ENCODE measurements around the gene PPP2R5A.
"Not testable (repeated sequence)": the region's sequence is repeated elsewhere in the genome, so short reads cannot be mapped to it uniquely, and the experiment has no call there.

PPP2R5A gene

GRCh38 chr1:212269306-212269705, 15.9 kb upstream of the PPP2R5A start:
- DNase-seq: no peak

DNA sequence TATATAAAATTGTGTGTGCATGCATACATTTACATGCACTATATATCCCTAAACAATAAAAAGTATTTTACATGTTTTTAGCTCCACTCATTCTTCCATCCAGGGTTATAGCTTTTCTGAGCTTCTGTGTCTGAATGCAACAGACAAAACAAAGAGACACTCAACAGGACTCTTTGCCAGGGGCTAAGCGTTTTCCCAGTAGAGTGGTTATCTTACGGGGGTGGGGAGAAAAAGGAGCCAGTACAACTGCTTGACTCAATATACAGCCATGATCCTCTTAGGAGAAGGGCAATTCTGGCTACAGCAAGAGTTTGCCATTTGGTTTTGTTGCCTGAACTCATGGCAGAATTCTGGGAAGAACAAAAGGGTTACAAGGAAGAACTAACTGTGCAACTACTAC, 14.6 kb upstream of the PPP2R5A start:
- DNase-seq: no peak

GRCh38 chr1:212271234-212271633, 14.0 kb upstream of the PPP2R5A start:
- no peak for DNase-seq

DNA sequence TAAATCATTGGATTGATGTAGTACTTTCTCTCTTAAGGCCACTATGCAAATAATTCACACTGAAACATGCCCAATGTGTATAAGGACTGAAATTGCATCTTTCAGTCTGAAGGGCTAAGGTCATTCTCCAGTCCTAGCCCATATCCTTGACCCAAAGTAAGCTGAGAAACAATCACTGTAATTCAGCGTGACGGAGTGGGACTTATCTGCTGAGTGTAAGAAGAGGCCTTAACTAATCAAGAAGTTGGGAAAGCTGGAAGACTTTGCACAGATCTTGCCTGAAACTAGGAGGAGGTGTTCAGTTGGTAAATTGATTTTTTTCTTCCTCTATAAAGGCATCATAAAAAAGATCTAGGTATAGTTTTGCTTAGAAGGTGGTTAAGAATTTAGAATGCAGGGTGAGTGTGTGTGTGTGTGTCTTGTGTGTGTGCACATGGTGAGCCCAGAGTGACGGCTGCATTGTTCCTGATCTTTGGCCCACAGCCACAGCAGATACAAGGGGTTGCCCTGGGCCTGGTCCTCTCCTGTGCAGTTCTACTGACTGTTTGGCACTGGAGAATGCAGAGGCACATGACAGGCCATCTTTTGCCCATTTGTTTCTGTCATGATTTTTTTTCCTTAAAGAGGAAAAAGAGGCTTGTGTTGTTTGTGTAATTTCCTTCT, 13.3 kb upstream of the PPP2R5A start:
- no peak for DNase-seq

DNA sequence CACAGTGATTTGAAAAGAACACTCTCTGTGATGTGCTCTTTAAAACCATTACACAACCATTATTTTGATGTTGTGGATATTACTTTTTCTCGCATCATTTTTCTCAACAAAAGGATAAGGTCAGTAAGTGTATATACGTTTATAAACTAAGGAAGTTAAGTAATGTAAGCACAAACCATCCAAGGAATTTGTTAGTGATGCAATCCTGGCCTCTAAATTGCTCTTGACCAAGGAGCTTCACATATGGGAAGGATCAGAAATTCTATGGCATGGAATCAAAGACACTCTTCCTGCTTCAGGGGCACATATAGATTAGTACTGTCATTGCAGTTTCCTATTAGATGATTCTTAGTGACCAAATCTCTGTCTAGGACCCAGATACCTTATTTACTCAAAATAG, 3.6 kb upstream of the PPP2R5A start:
- no peak for DNase-seq

- DNase-seq: no peak
These were observed 1.5 kb upstream of the PPP2R5A start for GRCh38 chr1:212283741-212284140.

DNA sequence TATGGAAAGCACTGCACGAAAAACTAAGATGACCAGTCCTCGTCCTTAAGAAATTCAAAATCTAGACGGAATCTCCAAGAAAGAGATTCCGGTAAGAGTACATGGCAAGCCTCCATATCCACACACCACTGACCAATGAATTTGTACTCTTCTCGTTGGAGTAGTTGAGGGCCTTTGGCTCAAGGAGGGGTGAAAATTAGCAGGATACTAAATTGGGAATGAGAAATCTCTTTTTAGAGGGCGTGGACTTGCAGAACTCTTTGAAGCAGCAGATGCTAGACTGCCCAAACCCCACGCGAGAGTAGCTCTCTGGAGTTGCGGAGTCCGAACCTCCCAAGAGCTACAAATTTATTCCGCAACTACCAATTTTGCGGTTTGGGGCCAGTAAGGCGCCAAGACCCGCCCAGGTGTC, 872 bp upstream of the PPP2R5A start:
- DNase-seq: no peak

- peak; percentile 67 for DNase-seq
These were observed 710 bp downstream of the PPP2R5A start for GRCh38 chr1:212285685-212286555.

DNA sequence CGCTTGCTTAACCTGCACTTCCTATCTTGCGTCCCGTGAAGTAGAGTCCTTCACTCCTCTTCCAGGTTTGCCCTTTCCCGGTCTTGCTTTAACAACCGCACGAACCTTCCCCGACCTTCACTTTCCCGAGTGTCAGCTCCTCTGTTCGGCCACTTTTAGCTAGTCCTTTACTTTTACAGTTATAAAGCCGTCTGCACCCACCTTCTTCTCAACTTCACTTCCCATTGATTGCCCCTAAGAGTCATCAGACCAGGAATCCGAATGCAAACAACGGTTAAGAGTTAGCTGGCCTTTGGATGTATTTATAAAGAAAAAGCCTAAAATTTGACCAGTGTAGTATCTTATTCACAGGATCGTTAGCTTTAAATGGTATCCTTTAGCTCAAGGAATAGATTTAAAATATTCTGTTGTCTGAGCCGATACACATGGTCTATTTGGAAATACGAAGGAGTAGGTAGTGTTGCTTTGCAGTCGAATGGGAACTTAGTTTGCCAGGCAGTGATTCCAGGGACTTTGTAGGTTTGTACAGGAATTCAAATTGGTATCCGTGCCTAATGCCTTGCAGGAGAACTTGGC, 1.4 kb downstream of the PPP2R5A start:
- peak; percentile 8 for DNase-seq

- DNase-seq: no peak
These were observed 2.2 kb downstream of the PPP2R5A start for GRCh38 chr1:212287261-212287895.

DNA sequence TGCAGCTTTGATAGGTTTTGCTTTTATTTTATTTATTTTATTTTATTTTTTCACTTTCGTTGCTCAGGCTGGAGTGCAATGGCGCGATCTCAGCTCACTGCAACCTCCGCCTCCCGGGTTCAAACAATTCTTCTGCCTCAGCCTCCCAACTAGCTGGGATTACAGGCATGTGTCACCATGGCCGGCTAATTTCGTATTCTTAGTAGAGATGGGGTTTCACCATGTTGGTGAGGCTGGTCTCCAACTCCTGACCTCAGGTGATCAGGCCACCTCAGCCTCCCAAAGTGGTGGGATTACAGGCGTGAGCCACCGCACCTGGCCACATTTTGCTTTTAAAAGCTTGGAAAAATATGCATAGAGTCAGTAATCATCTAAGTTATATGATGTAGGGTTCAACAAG, 2.8 kb downstream of the PPP2R5A start:
- not testable (repeated sequence) for DNase-seq

DNA sequence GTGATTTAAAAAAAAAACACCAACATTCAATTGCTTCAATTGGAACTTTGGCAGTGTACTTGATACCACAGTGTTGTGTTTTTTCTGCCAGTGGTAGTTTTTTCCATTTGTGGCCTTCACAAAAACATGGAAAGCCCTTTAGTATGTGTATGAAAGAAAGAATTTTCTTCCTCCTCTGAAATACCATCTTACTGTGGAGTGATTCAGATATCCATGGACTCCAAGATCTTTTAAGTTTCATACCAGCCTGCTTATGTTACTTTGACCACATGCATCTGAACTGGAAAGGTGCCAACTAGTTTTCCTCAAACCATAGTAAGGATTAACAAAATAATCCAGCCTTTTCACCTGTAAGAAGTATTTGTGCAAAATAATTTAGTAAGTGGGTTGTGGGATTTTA, 3.4 kb downstream of the PPP2R5A start:
- DNase-seq: no peak

DNA sequence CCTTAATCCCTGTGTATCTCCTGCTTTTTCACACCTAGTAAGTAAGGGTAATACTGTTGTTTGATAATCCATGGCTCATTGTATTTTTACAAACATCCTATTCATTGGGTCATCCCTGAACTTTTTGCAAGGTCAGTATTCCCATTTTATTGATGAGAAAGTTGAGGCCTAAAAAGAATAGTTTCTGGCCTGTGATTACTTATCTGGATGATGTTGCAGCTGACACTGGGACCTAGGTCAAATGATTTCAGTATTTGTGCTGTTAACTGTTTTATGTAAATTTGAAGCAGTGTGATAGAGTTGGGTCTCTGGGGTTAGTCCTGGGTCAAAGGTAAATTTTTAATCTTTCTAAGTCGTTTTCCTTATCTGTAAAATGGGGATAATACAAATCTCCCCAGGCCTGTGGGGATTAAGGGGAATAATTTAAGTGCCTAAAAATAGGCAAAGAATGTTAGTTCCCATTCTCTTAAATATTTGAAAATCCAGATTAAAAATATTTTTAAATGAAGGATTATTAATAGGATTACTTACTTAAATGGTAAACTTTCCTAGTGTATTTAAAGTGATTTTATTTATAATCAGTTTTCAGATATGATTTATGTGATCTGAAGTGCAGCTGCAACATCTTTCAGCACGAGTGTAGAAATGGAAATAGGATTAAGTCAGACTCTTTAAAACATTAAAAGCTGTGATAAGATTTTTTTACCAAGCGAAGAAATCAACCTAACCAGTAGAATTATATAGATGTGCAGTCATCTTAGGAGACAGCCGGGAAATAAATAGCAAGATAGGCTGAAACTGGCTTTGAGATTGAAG, 4.3 kb downstream of the PPP2R5A start:
- DNase-seq: no peak

DNA sequence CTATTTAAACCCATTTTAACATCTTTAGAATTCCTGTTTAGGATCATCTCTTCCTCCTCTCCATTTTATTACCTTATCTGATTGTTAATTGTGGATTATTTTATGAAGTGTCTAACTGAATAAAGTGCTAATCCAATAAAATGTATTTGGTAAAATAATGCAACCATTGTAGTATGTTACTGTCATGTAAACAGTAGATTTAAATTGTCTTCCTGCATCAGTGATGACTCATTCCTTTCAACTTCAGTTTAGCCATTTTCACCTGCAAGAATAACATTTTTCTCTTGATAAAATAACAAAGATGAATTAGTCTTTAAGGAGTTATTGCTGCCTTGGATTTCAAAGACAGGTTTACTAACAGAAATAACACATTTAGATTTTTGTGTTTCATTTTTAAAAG, 5.4 kb downstream of the PPP2R5A start:
- no peak for DNase-seq

DNA sequence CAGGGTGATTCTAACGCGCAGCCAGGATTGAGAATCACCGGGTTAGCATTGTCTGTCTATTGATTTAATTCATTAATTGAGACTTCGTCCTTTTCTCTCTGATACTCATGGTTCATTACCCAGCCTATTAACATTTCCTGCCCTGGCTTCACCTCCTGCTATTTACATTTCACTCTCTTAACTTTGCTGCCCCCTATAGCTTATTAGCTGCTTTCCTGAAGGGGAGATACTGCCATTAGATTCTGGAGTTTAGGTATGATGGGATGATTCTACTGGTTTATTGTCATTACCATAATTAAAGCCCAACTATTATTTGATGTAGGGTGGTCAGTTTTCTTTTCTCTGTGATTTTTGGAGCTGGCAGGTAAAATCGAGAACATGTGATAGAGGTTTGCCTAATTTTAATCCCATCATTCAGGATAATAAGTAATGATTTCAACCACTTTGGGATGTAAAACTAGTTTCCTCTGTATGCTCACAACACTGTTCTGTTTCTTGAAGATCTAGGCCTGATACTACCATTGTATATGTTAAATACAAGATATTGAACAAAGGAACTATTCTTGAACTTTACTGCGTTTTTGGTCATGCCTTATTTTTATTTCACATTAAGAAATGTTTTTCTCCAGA, 6.4 kb downstream of the PPP2R5A start:
- DNase-seq: no peak

DNA sequence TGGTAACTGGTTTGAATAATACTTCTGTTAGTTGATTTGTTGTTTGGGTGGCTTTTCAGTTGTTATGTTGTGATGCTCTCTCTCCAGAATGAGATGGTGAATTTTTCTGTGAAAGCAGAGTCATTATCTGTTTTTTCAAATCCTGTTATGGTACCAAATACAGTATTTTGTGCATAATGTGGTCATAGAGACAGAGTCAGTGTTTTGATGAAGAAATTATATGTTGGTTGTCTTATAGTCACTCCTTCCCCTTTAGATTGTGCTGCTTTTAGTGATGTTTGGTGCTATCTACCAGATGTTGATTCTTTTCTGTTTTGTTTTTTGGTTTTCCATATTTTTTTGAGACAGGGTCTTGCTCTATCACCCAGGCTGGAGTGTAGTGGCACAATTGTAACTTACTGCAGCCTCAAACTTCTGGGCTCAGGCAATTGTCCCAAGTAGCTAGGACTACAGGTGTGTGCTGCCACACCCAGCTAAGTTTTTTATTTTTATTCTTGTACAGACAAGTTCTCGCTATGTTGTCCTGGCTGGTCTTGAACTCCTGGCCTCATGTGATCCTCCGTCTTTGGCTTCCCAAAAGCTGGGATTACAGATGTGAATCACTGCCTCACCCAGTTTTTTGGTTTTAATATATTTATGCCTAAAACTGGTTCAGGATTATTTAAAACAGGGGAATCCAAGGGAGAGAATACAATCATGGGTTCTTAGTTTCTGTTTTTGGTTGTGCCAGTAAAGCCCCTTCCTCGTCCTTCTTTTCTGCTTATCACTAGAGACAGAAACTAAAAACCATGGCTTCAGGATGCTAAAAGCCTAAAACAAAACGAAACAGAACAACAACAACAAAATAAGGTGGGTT, 7.3 kb downstream of the PPP2R5A start:
- no peak for DNase-seq

DNA sequence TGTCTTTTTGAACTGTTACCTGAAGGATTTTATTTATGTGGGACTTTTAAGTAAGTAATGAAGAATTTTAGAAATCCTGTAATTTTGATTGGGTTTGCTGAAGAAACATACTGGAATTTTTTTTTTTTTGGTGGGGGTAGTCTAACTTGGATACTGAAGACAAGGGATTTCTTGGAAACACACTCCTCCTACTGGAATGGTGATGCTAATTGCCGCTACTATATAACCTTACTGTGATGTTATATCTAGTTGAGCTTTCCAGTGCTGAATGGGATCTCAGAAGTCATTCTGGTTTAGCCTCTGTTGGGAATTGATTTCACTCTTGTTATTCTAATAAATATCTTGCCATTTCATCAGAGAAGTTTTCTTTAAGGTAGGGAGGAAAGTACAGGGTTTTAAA, 8.4 kb downstream of the PPP2R5A start:
- no peak for DNase-seq

DNA sequence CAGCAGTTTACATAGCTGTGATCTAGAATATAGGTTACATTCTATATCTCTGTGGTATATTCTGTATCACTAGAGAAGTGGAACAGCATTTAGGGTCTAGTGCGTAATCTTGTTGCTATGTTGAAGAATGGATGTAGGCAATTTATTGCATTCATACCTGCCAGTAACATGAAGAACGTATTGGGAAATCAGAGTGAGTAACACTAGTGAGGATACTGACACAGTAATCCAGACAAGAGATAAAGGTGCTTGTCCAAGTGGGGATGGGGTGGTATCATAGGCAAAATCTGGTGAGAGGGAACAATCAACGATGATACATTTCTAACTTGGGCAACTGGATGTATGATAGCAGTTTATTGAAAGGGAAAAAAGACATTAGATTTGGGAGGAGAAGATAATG, 9.8 kb downstream of the PPP2R5A start:
- DNase-seq: no peak

GRCh38 chr1:212295579-212295978, 10.4 kb downstream of the PPP2R5A start:
- DNase-seq: no peak

- no peak for DNase-seq
These were observed 12.1 kb downstream of the PPP2R5A start for GRCh38 chr1:212297338-212297737.

DNA sequence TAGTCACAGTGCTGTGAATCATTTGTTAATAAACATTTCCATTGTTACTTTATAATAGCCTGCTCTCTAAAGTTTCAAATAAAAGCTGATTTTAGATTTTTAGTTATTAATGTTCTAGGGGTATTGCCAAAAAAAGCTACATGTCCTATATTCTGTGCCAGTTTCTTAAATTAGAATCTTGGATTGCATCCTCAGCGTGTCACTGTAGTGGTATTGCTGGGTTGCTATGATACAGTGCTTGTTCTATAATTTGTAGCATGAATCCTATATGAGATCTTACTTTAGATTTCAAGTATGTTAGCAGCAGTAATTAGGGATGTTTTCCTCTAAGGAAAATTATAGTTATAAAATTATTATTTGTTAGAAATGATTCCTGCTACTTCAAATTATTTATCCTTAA, 16.4 kb downstream of the PPP2R5A start:
- DNase-seq: no peak

Data from activated T-cell treated with anti-CD3 and anti-CD28 coated beads for 4 hours (primary cell).